ENCODE data around the gene TRIO. TPM values are rescaled to one million over a fixed set of nuclear protein-coding genes. Genes with fewer than 3 reads are reported as not detected.

The TRIO gene
- total RNA-seq, 2 experiments from 2014 or later = 4.1 to 6.5 TPM

GRCh38 chr5:14323466-14323865 lies 180.3 kb downstream of the TRIO start:
- CTCF ChIA-PET = no interaction called here
- H3K9me3 Mint-ChIP-seq = peaks cover 2% of the 10 kb centered on the region
- H3K4me1 Mint-ChIP-seq (ENCODE audit: low read depth) = no peaks in the 10 kb centered on the region
- Histone ChIP-seq H3K27ac (ENCODE audit: low read depth in 1 of 2, low read length in 2 of 2) (no peak overlapping the region), H3K36me3 (ENCODE audit: insufficient read depth, low read length) (no peaks in the 10 kb centered on the region), H3K4me1 (ENCODE audit: insufficient read depth, low read length) (no peaks in the 10 kb centered on the region), H3K9me3 (ENCODE audit: control insufficient read depth in 1 of 2, insufficient read depth in 1 of 2, low read length in 2 of 2) (no peaks in the 10 kb centered on the region), H3K27me3 (ENCODE audit: control insufficient read depth in 1 of 2, insufficient read depth in 2 of 2, low read length in 2 of 2) (no peaks in the 10 kb centered on the region), H3K4me3 (ENCODE audit: low read length) (no peak overlapping the region)
- ATAC-seq (ENCODE audit: poor library complexity) (no peak), DNase-seq (no peak)
- no peaks in the 10 kb centered on the region for H3K27me3 Mint-ChIP-seq
- intact Hi-C loops (cut with DNase I, micrococcal nuclease) = no loop called here
- no peak overlapping the region for H3K4me3 Mint-ChIP-seq
- POLR2A ChIA-PET = no interaction called here
- TF ChIP-seq, protein P1, sequence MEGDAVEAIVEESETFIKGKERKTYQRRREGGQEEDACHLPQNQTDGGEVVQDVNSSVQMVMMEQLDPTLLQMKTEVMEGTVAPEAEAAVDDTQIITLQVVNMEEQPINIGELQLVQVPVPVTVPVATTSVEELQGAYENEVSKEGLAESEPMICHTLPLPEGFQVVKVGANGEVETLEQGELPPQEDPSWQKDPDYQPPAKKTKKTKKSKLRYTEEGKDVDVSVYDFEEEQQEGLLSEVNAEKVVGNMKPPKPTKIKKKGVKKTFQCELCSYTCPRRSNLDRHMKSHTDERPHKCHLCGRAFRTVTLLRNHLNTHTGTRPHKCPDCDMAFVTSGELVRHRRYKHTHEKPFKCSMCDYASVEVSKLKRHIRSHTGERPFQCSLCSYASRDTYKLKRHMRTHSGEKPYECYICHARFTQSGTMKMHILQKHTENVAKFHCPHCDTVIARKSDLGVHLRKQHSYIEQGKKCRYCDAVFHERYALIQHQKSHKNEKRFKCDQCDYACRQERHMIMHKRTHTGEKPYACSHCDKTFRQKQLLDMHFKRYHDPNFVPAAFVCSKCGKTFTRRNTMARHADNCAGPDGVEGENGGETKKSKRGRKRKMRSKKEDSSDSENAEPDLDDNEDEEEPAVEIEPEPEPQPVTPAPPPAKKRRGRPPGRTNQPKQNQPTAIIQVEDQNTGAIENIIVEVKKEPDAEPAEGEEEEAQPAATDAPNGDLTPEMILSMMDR (IDR thresholded peaks at IDR 0.05) = no peak
- no peaks in the 10 kb centered on the region for H3K36me3 Mint-ChIP-seq (ENCODE audit: low read depth)
- no peak overlapping the region for H3K27ac Mint-ChIP-seq

DNA sequence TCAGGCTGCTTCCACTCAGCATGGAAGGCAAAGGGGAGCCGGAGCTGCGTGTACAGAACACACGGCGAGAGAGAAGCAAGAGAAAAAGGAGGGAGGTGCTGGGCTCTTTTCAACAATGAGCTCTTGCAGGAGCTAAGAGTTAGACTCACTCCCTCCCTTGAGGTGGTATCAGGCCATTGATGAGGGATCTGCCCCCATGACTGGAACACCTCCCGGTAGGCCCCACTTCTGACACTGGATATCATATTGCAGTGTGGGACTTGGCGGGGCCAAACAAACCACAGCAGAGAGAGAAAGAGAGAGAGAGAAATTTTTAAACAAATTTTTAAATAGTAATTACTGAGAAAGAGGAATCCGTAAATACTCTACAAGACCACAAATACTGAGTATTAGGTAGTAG lies 182.2 kb downstream of the TRIO start:
- no peak overlapping the region for H3K27ac Mint-ChIP-seq
- peaks cover 2% of the 10 kb centered on the region for H3K9me3 Mint-ChIP-seq
- Histone ChIP-seq H3K9me3 (ENCODE audit: control insufficient read depth in 1 of 2, insufficient read depth in 1 of 2, low read length in 2 of 2) (no peaks in the 10 kb centered on the region), H3K27me3 (ENCODE audit: control insufficient read depth in 1 of 2, insufficient read depth in 2 of 2, low read length in 2 of 2) (no peaks in the 10 kb centered on the region), H3K4me1 (ENCODE audit: insufficient read depth, low read length) (no peaks in the 10 kb centered on the region), H3K36me3 (ENCODE audit: insufficient read depth, low read length) (no peaks in the 10 kb centered on the region), H3K27ac (ENCODE audit: low read depth in 1 of 2, low read length in 2 of 2) (no peak overlapping the region), H3K4me3 (ENCODE audit: low read length) (no peak overlapping the region)
- DNase-seq = no peak
- POLR2A ChIA-PET = no interaction called here
- H3K4me1 Mint-ChIP-seq (ENCODE audit: low read depth) = peaks cover 3% of the 10 kb centered on the region
- CTCF ChIA-PET = no interaction called here
- TF ChIP-seq, protein P1 (IDR thresholded peaks at IDR 0.05) = no peak
- intact Hi-C loops (cut with DNase I, micrococcal nuclease) = no loop called here
- no peaks in the 10 kb centered on the region for H3K36me3 Mint-ChIP-seq (ENCODE audit: low read depth)
- no peak for ATAC-seq (ENCODE audit: poor library complexity)
- H3K4me3 Mint-ChIP-seq = no peak overlapping the region
- H3K27me3 Mint-ChIP-seq = no peaks in the 10 kb centered on the region

DNA sequence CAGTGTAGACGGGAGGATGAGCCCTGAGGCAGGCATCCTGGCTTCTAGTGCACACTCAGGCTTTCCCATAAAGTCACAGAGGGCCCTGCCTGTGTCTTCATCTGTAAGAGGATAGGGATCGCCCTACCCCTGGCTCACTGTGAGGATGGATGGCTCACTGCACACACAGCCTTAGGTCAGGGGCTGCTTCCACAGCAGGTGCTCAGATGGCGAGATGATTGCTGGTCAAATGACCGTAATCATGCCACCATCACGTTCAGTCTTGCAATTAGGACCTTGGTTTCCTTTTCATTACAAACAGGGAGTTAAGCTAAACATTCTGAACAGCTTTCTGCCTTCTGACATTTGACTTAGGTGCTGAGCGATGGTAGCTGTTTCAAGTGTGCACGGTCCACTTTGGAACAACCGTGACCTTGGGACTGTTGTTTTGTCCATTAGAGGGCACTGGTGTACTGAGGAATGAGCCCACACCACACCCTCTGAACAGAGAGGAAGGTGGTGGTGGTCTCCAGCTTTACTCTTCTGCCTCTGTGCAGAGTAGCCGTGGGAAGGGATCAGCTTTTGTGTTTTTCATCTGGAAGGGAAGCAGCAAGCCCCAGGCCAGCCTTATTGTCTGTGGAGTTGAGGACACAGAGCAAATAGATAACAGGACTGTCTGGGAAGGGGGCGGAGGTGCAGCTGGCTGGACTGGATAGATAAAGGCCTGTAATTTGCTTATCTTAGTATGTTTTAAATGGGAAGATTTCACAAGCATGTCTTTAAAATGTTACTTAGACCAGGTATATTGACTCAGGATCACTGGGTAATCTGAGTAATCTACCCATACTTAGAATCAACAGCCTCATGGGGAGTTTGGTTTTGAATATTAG lies 183.1 kb downstream of the TRIO start:
- H3K27me3 Mint-ChIP-seq = no peaks in the 10 kb centered on the region
- intact Hi-C loops (cut with DNase I, micrococcal nuclease) = no loop called here
- Histone ChIP-seq H3K4me1 (ENCODE audit: insufficient read depth, low read length) (no peaks in the 10 kb centered on the region), H3K27me3 (ENCODE audit: control insufficient read depth in 1 of 2, insufficient read depth in 2 of 2, low read length in 2 of 2) (no peaks in the 10 kb centered on the region), H3K36me3 (ENCODE audit: insufficient read depth, low read length) (no peaks in the 10 kb centered on the region), H3K9me3 (ENCODE audit: control insufficient read depth in 1 of 2, insufficient read depth in 1 of 2, low read length in 2 of 2) (no peaks in the 10 kb centered on the region), H3K4me3 (ENCODE audit: low read length) (no peak overlapping the region), H3K27ac (ENCODE audit: low read depth in 1 of 2, low read length in 2 of 2) (no peak overlapping the region)
- H3K9me3 Mint-ChIP-seq = no peaks in the 10 kb centered on the region
- no peak for ATAC-seq (ENCODE audit: poor library complexity)
- POLR2A ChIA-PET = no interaction called here
- no peak overlapping the region for H3K27ac Mint-ChIP-seq
- H3K4me3 Mint-ChIP-seq = no peak overlapping the region
- H3K4me1 Mint-ChIP-seq (ENCODE audit: low read depth) = peaks cover 12% of the 10 kb centered on the region
- TF ChIP-seq, protein P1 (IDR thresholded peaks at IDR 0.05) = no peak
- CTCF ChIA-PET = no interaction called here
- no peak for DNase-seq
- H3K36me3 Mint-ChIP-seq (ENCODE audit: low read depth) = no peaks in the 10 kb centered on the region
